HFFc6 (cell line): ENCODE data around the gene MTG2. TPM values are rescaled to one million over a fixed set of nuclear protein-coding genes. Genes with fewer than 3 reads are reported as not detected.

ENCODE experiments used
- DNase-seq: peaks from one replicate; pipeline ENCODE4 v3.0.0-alpha.2; 2018
- H3K27ac Mint-ChIP-seq: 2 replicates; pipeline ENCODE4 v1.8.0; 2020; ENCODE audit warnings: mild to moderate bottlenecking, mixed read lengths
- H3K27me3 Mint-ChIP-seq: 2 replicates; pipeline ENCODE4 v1.8.0; 2021; ENCODE audit warnings: mild to moderate bottlenecking, moderate library complexity, mixed read lengths; ENCODE audit not compliant: insufficient read depth
- H3K36me3 Mint-ChIP-seq: 2 replicates; pipeline ENCODE4 v1.8.0; 2021; ENCODE audit warnings: low read depth, mixed read lengths
- H3K4me1 Mint-ChIP-seq: 2 replicates; pipeline ENCODE4 v1.8.0; 2020; ENCODE audit warnings: low read depth, mixed read lengths
- H3K4me3 Mint-ChIP-seq: 2 replicates; pipeline ENCODE4 v1.8.0; 2020; ENCODE audit warnings: mild to moderate bottlenecking, moderate library complexity, mixed read lengths
- H3K9me3 Mint-ChIP-seq: 2 replicates; pipeline ENCODE4 v1.8.0; 2020; ENCODE audit warnings: mild to moderate bottlenecking, mixed read lengths
- total RNA-seq, 6 experiments: library from RNA; stranded (reverse); fragmentation: NEBNext Ultra II Directional; extraction: Animal tissue kit (Norgen Biotek cat#: 25700); gene quantifications; 2 replicates in 1 of 6; 3 replicates in 5 of 6; pipeline ENCODE4 v1.2.3, GENCODE V29; 2021
- TF ChIP-seq, protein P1 (sequence below): fragments of 200-600 bp; sonication (generic); IDR thresholded peaks from 2 replicates; pipeline ENCODE4 v1.5.0; 2021; ENCODE audit warnings: antibody characterized with exemption, mild to moderate bottlenecking

The MTG2 gene
- total RNA-seq, 6 experiments from 2014 or later: 27.9 to 33.8 (median 30.2) TPM

DNA sequence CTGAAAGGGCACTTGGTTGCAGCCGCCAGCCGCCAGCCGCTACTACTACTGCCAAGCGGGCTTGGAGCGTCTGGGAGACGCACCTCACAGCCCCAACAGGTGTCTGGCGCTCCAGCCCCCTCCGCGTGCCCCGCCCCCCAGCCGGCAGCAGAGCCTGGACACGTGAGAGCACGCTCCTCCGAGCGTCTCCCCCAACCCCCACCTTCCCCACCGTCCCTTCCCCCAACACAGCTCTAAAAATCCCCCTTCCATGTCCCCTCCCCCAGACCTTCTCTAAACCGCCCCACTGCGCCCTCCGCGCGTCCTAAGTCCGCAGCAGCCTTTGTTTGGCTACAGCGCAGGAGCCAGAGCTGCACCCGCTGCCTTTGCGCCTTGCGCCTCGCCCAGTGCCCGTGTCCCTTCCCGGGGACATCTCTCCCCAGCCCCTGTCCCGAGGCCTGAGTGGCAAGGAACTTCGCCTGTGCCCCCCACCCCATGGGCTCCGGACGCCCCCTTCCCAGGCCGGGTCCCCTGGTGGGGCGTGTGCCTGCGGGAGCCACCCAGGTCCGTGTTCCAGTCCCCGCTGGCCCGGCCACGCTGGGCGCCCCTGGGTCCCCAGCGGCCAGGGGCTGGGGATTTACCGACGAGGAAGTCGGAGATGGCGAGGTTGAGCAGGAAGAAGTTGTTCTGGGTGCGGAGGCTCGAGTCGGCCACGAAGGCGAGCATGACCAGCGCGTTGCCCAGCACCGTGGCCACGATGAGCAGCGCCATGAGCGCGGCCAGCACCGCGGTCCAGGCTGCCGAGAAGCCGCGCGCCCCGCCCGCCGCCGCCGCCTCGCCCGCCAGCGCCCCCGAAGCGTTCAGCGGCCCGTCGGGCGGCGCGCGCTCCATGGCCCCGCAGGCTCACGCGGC is 36.5 kb downstream of the MTG2 start:
- no peak overlapping the region for H3K27ac Mint-ChIP-seq
- H3K4me1 Mint-ChIP-seq: no peaks in the 10 kb centered on the region
- TF ChIP-seq, protein P1, sequence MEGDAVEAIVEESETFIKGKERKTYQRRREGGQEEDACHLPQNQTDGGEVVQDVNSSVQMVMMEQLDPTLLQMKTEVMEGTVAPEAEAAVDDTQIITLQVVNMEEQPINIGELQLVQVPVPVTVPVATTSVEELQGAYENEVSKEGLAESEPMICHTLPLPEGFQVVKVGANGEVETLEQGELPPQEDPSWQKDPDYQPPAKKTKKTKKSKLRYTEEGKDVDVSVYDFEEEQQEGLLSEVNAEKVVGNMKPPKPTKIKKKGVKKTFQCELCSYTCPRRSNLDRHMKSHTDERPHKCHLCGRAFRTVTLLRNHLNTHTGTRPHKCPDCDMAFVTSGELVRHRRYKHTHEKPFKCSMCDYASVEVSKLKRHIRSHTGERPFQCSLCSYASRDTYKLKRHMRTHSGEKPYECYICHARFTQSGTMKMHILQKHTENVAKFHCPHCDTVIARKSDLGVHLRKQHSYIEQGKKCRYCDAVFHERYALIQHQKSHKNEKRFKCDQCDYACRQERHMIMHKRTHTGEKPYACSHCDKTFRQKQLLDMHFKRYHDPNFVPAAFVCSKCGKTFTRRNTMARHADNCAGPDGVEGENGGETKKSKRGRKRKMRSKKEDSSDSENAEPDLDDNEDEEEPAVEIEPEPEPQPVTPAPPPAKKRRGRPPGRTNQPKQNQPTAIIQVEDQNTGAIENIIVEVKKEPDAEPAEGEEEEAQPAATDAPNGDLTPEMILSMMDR: no peak
- peaks cover 28% of the 10 kb centered on the region for H3K27me3 Mint-ChIP-seq
- no peaks in the 10 kb centered on the region for H3K36me3 Mint-ChIP-seq
- no peaks in the 10 kb centered on the region for H3K9me3 Mint-ChIP-seq
- H3K4me3 Mint-ChIP-seq: no peak overlapping the region
- DNase-seq: no peak

GRCh38 chr20:62219992-62220665 is 37.3 kb downstream of the MTG2 start, which contains the start of gene HRH3:
TSS of gene HRH3 (minus strand) at chr20:62220278. CDS start at chr20:62219970, 308 bp downstream.
- Mint-ChIP-seq H3K9me3 (no peaks in the 10 kb centered on the region), H3K4me1 (no peaks in the 10 kb centered on the region), H3K27me3 (peaks cover 25% of the 10 kb centered on the region), H3K4me3 (no peak within 1 kb of the TSS), H3K27ac (no peak within 1 kb of the TSS), H3K36me3 (no peaks in the 10 kb centered on the region)
- DNase-seq: no peak
- TF ChIP-seq, protein P1: no peak

GRCh38 chr20:62220666-62221568 is 38.1 kb downstream of the MTG2 start:
- no peak for DNase-seq
- no peaks in the 10 kb centered on the region for H3K9me3 Mint-ChIP-seq
- no peaks in the 10 kb centered on the region for H3K36me3 Mint-ChIP-seq
- H3K27ac Mint-ChIP-seq: no peak overlapping the region
- peaks cover 30% of the 10 kb centered on the region for H3K27me3 Mint-ChIP-seq
- H3K4me3 Mint-ChIP-seq: no peak overlapping the region
- TF ChIP-seq, protein P1: no peak
- no peaks in the 10 kb centered on the region for H3K4me1 Mint-ChIP-seq

- no peaks in the 10 kb centered on the region for H3K9me3 Mint-ChIP-seq
- DNase-seq: no peak
- H3K27ac Mint-ChIP-seq: no peak overlapping the region
- TF ChIP-seq, protein P1: no peak
- H3K27me3 Mint-ChIP-seq: peaks cover 36% of the 10 kb centered on the region
- no peak overlapping the region for H3K4me3 Mint-ChIP-seq
- no peaks in the 10 kb centered on the region for H3K36me3 Mint-ChIP-seq
- H3K4me1 Mint-ChIP-seq: no peaks in the 10 kb centered on the region
Measured at GRCh38 chr20:62222266-62222850, 39.5 kb downstream of the MTG2 start.

GRCh38 chr20:62222972-62223371 is 40.1 kb downstream of the MTG2 start:
- Mint-ChIP-seq H3K4me3 (no peak overlapping the region), H3K27ac (no peak overlapping the region), H3K27me3 (peaks cover 38% of the 10 kb centered on the region), H3K4me1 (no peaks in the 10 kb centered on the region), H3K9me3 (no peaks in the 10 kb centered on the region), H3K36me3 (no peaks in the 10 kb centered on the region)
- TF ChIP-seq, protein P1: no peak
- DNase-seq: no peak
